Neural cell (in vitro differentiated cells): Measurements from ENCODE around the gene TRABD2A. TPM values are rescaled to one million over a fixed set of nuclear protein-coding genes. Genes with fewer than 3 reads are reported as not detected.

Experiments
- H2AFZ ChIP-seq: fragments of 200-600, 300-800 bp; sonication (generic), shearing (Covaris generic); 2 replicates; pipeline ENCODE4 v1.6.0; 2014; ENCODE audit warnings: low read depth, mild to moderate bottlenecking, antibody characterized with exemption, low read length, moderate library complexity
- H3F3A ChIP-seq: fragments of 200-600 bp; shearing (Covaris generic); 2 replicates; pipeline ENCODE4 v1.6.1; 2016; ENCODE audit warnings: mild to moderate bottlenecking, moderate library complexity, mixed read lengths, antibody characterized with exemption, low read length; ENCODE audit not compliant: insufficient read depth, poor library complexity, severe bottlenecking
- H3K27ac ChIP-seq: fragments of 200-600, 300-800 bp; sonication (generic), shearing (Covaris generic); 2 replicates; pipeline ENCODE4 v1.5.1; 2014; ENCODE audit warnings: mild to moderate bottlenecking, low read length, moderate library complexity
- H3K27me3 ChIP-seq: fragments of 300-800, 200-600 bp; sonication (generic), shearing (Covaris generic); 2 replicates; pipeline ENCODE4 v1.6.0; 2014; ENCODE audit warnings: mild to moderate bottlenecking, low read depth, low read length, moderate library complexity; ENCODE audit not compliant: insufficient read depth
- H3K36me3 ChIP-seq: fragments of 300-800, 200-600 bp; sonication (generic), shearing (Covaris generic); 2 replicates; pipeline ENCODE4 v1.5.1; 2014; ENCODE audit warnings: mild to moderate bottlenecking, antibody characterized with exemption, low read length, moderate library complexity; ENCODE audit not compliant: insufficient read depth
- H3K4me2 ChIP-seq: fragments of 300-800, 200-600 bp; sonication (generic), shearing (Covaris generic); 2 replicates; pipeline ENCODE4 v1.6.0; 2014; ENCODE audit warnings: mild to moderate bottlenecking, low read length
- H3K4me3 ChIP-seq: fragments of 300-800, 200-600 bp; sonication (generic), shearing (Covaris generic); 2 replicates; pipeline ENCODE4 v1.5.1; 2014; ENCODE audit warnings: mild to moderate bottlenecking, low read length, moderate library complexity
- H3K79me2 ChIP-seq: fragments of 200-600 bp; shearing (Covaris generic); replicated peaks from 2 replicates; pipeline ENCODE4 v1.6.0; 2014; ENCODE audit warnings: mild to moderate bottlenecking, low read length, moderate library complexity; ENCODE audit not compliant: insufficient read depth
- H3K9ac ChIP-seq: fragments of 300-800, 200-600 bp; sonication (generic), shearing (Covaris generic); 2 replicates; pipeline ENCODE4 v1.6.1; 2016; ENCODE audit warnings: mild to moderate bottlenecking, low read length, mixed read lengths
- H3K9me2 ChIP-seq: fragments of 200-600 bp; shearing (Covaris generic); 2 replicates; pipeline ENCODE4 v1.6.1; 2016; ENCODE audit warnings: mild to moderate bottlenecking, low read length, mixed read lengths; ENCODE audit not compliant: insufficient read depth
- H3K9me3 ChIP-seq: fragments of 200-600, 300-800 bp; sonication (generic), shearing (Covaris generic); 2 replicates; pipeline ENCODE4 v1.6.1; 2016; ENCODE audit warnings: mild to moderate bottlenecking, mixed run types, low read length, moderate library complexity, mixed read lengths
- H4K20me1 ChIP-seq: fragments of 200-600 bp; shearing (Covaris generic); 2 replicates; pipeline ENCODE4 v1.6.1; 2016; ENCODE audit warnings: mild to moderate bottlenecking, mixed run types; ENCODE audit not compliant: insufficient read depth
- EP300 ChIP-seq: fragments of 450-650 bp; conservative IDR thresholded peaks from 2 replicates; pipeline ENCODE4 v1.6.1; 2014; ENCODE audit warnings: antibody characterized with exemption, mild to moderate bottlenecking, moderate library complexity; ENCODE audit not compliant: poor library complexity, severe bottlenecking
- EZH2 ChIP-seq: fragments of 200-600, 300-800 bp; shearing (Covaris generic), sonication (generic); IDR thresholded peaks from 2 replicates; pipeline ENCODE4 v1.6.1; 2014; ENCODE audit warnings: antibody characterized with exemption, low read length, borderline replicate concordance, mild to moderate bottlenecking; ENCODE audit not compliant: insufficient read depth, poor library complexity, severe bottlenecking
- MXI1 ChIP-seq: fragments of 450-650 bp; conservative IDR thresholded peaks from 2 replicates; pipeline ENCODE4 v1.6.1; 2014; ENCODE audit warnings: antibody characterized with exemption, mild to moderate bottlenecking; ENCODE audit not compliant: poor library complexity, severe bottlenecking
- POLR2AphosphoS5 ChIP-seq: IDR thresholded peaks from 2 replicates; pipeline ENCODE4 v1.6.1; 2012
- RAD21 ChIP-seq: fragments of 450-650 bp; conservative IDR thresholded peaks from 2 replicates; pipeline ENCODE4 v1.6.1; 2014; ENCODE audit warnings: antibody characterized with exemption, mild to moderate bottlenecking, moderate library complexity
- SMC3 ChIP-seq: fragments of 450-650 bp; conservative IDR thresholded peaks from 2 replicates; pipeline ENCODE4 v1.6.1; 2014; ENCODE audit warnings: antibody characterized with exemption, mild to moderate bottlenecking, moderate library complexity; ENCODE audit not compliant: poor library complexity
- TAF1 ChIP-seq: IDR thresholded peaks from 2 replicates; pipeline ENCODE4 v1.6.1; 2012; ENCODE audit warnings: low read depth
- polyA plus RNA-seq: library from polyadenylated mRNA; depleted of rRNA; stranded (reverse); fragments of >200 nt; gene quantifications from 2 replicates; pipeline ENCODE4 v1.2.3, GENCODE V29; 2014
- TF ChIP-seq, protein P1 (sequence below): fragments of 450-650 bp; IDR thresholded peaks from 2 replicates; pipeline ENCODE4 v1.5.1; 2014; ENCODE audit warnings: antibody characterized with exemption, mild to moderate bottlenecking, moderate library complexity; ENCODE audit not compliant: poor library complexity, severe bottlenecking
- TF ChIP-seq, protein P2 (sequence below): IDR thresholded peaks from 2 replicates; pipeline ENCODE4 v1.6.1; 2012; ENCODE audit warnings: borderline replicate concordance

TRABD2A gene
- polyA plus RNA-seq, 1 donor from 2014 or later = 0.17 TPM

DNA sequence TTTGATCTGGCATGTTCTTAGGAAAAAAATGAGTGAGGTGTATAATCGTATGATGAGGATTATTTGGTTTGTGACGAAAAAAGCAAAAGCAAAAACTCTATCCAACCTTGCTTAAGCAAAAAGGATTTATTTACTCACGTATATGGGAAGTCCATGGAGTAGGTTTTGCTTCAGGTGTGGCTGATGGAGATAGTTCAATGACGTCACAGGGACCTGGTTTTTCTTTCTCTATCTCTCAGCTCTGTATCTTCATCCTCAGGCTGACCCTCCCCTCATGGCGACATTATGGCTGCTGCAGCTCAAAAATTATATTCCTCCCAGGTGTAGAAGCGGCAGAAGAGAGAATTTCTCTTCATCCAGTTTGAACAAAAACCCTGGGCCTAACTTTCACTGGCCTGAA lies 33.5 kb upstream of the TRABD2A start:
- H3K9me2 ChIP-seq = no peaks in the 10 kb centered on the region
- H2AFZ ChIP-seq = no peak overlapping the region
- no peak overlapping the region for H3K9ac ChIP-seq
- no peaks in the 10 kb centered on the region for H4K20me1 ChIP-seq
- H3K27me3 ChIP-seq = no peaks in the 10 kb centered on the region
- H3K36me3 ChIP-seq = no peaks in the 10 kb centered on the region
- no peak overlapping the region for H3K27ac ChIP-seq
- H3K4me3 ChIP-seq = no peak overlapping the region
- no peak overlapping the region for H3K4me2 ChIP-seq
- no peak for TF ChIP-seq POLR2AphosphoS5
- no peaks in the 10 kb centered on the region for H3F3A ChIP-seq
- no peaks in the 10 kb centered on the region for H3K9me3 ChIP-seq
- H3K79me2 ChIP-seq = no peaks in the 10 kb centered on the region

DNA sequence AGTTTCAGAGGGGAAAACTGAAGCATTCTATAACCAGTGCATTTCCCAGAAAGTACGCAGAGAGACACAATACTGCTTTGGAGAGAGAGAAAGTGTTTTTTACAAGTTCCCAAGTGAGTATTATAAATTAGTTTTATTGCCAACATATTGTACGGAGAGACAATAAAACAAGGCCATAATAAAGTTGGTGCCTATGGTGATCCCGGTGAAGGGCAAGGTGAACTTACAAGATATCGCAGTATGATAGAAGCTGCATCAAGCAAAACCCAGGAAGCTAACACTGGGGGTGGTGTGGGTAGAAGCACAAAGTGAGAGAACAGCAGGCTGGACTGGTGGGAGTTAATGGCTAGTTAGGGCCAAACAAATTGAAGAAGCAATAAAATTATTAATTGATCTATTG lies 32.1 kb upstream of the TRABD2A start:
- Histone ChIP-seq H3K9me2 (no peaks in the 10 kb centered on the region), H3K27ac (no peak overlapping the region), H4K20me1 (no peaks in the 10 kb centered on the region), H3K4me3 (no peak overlapping the region), H3K4me2 (no peak overlapping the region), H3K9me3 (no peaks in the 10 kb centered on the region), H3K27me3 (no peaks in the 10 kb centered on the region), H3F3A (no peaks in the 10 kb centered on the region), H2AFZ (no peak overlapping the region), H3K79me2 (peaks cover 6% of the 10 kb centered on the region), H3K9ac (no peak overlapping the region), H3K36me3 (no peaks in the 10 kb centered on the region)
- TF ChIP-seq MXI1 (no peak), RAD21 (no peak), EP300 (no peak), POLR2AphosphoS5 (no peak), EZH2 (no peak), SMC3 (no peak), TAF1 (no peak)
- TF ChIP-seq, protein P1, sequence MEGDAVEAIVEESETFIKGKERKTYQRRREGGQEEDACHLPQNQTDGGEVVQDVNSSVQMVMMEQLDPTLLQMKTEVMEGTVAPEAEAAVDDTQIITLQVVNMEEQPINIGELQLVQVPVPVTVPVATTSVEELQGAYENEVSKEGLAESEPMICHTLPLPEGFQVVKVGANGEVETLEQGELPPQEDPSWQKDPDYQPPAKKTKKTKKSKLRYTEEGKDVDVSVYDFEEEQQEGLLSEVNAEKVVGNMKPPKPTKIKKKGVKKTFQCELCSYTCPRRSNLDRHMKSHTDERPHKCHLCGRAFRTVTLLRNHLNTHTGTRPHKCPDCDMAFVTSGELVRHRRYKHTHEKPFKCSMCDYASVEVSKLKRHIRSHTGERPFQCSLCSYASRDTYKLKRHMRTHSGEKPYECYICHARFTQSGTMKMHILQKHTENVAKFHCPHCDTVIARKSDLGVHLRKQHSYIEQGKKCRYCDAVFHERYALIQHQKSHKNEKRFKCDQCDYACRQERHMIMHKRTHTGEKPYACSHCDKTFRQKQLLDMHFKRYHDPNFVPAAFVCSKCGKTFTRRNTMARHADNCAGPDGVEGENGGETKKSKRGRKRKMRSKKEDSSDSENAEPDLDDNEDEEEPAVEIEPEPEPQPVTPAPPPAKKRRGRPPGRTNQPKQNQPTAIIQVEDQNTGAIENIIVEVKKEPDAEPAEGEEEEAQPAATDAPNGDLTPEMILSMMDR = no peak
- TF ChIP-seq, protein P2, sequence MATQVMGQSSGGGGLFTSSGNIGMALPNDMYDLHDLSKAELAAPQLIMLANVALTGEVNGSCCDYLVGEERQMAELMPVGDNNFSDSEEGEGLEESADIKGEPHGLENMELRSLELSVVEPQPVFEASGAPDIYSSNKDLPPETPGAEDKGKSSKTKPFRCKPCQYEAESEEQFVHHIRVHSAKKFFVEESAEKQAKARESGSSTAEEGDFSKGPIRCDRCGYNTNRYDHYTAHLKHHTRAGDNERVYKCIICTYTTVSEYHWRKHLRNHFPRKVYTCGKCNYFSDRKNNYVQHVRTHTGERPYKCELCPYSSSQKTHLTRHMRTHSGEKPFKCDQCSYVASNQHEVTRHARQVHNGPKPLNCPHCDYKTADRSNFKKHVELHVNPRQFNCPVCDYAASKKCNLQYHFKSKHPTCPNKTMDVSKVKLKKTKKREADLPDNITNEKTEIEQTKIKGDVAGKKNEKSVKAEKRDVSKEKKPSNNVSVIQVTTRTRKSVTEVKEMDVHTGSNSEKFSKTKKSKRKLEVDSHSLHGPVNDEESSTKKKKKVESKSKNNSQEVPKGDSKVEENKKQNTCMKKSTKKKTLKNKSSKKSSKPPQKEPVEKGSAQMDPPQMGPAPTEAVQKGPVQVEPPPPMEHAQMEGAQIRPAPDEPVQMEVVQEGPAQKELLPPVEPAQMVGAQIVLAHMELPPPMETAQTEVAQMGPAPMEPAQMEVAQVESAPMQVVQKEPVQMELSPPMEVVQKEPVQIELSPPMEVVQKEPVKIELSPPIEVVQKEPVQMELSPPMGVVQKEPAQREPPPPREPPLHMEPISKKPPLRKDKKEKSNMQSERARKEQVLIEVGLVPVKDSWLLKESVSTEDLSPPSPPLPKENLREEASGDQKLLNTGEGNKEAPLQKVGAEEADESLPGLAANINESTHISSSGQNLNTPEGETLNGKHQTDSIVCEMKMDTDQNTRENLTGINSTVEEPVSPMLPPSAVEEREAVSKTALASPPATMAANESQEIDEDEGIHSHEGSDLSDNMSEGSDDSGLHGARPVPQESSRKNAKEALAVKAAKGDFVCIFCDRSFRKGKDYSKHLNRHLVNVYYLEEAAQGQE = no peak

DNA sequence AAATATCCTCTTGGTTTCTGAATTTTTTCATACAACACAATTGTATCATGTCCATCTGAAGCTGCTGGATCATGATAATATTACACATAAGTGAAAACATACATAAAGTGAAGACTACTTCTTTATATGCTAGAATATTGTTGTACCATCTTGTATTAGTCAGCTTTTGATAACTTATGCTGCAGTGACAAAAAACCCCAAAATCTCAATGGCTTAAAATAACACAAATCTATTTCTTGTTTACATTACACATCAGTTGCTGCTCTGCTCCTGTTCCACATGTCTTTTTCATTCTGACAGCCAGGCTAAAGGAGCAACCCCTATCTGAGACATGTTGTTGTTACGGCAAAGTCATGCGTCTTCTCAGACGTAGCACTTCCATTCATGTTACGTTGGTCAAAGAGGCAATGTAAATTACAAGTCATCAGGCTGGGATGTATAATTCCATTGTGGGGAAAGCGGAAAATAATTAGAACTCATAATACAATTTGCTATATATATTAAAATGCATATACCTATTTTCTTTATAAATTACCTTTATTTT lies 30.3 kb upstream of the TRABD2A start:
- Histone ChIP-seq H3K79me2 (peaks cover 22% of the 10 kb centered on the region), H3F3A (no peaks in the 10 kb centered on the region), H3K9me3 (no peaks in the 10 kb centered on the region), H3K27me3 (no peaks in the 10 kb centered on the region), H3K27ac (no peak overlapping the region), H3K4me2 (no peak overlapping the region), H3K9ac (no peak overlapping the region), H4K20me1 (no peaks in the 10 kb centered on the region), H3K9me2 (no peaks in the 10 kb centered on the region), H3K36me3 (peaks cover 3% of the 10 kb centered on the region), H2AFZ (no peak overlapping the region), H3K4me3 (no peak overlapping the region)
- no peak for TF ChIP-seq MXI1
